EH (cell line): ENCODE data around the gene OR3A2.
"Not testable (repeated sequence)": the region's sequence is repeated elsewhere in the genome, so short reads cannot be mapped to it uniquely, and the experiment has no call there.

Experiments
- DNase-seq: peaks from one replicate; pipeline ENCODE4 v3.0.0-alpha.2; 2015; ENCODE audit warnings: low read depth

The OR3A2 gene

DNA sequence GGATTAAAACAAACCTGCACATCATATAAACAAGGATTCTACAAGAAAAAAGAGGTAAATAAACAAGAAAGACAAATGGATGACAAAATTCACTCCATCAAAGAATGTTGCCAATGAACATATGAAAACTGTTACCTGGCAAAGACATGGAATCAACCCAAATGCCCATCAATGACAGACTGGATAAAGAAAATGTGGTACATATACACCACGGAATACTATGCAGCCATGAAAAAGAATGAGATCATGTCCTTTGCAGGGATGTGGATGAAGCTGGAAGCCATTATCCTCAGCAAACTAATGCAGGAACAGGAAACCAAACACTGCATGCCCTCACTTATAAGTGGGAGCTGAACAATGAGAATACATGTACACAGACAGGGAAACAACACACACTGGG is 92.6 kb downstream of the OR3A2 start:
- not testable (repeated sequence) for DNase-seq

DNA sequence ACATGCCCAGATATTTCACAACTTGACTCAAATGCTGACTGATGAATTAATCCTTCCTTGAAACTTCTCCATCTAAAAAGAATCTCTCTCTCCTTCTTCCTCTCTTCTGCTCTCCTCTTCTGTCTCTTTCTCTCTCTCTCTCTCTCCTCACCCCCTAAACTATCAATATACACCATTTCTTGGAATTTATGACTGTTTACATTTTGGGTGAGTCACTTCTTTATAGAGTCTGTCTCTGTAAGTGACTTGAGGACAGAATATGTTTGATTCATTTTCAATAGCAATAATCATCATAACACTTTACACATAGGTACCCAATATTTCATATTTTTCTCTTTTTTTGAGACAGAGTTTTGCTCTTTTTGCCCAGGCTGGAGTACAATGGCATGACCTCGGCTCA is 103.2 kb downstream of the OR3A2 start:
- DNase-seq: no peak

DNA sequence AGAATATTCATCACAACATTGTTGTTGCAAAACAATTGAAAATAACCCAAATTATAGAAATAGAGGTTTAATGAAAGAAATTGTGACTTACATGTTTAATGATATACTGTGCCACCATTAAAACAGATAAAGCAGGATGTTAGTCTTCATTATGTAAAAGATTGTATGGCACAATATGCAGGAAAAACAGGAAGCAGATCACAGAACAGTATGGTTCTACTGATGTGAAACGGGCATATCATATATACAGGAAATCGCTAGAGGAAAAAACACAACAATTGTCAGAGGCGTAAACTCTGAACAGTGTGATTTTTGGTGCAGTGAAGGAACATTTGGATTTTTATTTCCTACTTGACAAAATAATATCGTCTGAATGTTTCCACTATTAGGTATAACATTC is 110.0 kb downstream of the OR3A2 start:
- DNase-seq: no peak

DNA sequence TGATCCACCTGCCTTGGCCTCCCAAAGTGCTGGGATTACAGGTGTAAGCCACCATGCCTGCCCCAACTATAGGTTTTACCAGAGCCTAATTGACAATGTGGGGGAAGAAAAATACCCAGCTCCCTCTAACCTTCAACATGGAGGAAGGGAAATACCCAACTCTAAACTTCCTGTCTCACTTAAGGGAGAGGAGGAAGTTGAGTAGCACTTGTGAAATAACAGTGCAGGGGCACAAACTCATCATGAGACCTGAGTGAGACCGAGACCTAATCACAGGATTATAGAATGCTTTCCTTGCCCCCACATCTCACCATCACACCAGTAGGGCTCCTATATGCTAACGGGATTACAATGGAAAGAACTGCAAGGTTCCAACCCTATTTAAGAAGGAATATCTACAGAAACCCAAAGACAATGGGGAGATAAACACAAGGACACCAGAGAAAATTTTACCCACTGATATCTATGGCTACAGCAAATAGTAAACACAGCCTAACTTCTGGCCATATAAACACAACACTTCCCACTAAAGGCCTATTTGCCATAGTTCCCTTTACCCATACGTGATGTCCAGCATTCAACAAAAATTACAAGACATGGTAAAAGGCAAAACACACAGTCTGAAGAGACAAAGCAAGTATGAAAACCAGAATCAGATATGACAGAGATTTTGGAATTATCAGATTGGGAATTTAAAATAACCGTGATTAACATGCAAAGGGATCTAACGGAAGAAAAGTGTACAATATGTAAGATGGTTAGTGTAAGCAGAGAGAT is 114.8 kb downstream of the OR3A2 start:
- DNase-seq: no peak

GRCh38 chr17:3260600-3260999 is 125.5 kb downstream of the OR3A2 start:
- DNase-seq: no peak

DNA sequence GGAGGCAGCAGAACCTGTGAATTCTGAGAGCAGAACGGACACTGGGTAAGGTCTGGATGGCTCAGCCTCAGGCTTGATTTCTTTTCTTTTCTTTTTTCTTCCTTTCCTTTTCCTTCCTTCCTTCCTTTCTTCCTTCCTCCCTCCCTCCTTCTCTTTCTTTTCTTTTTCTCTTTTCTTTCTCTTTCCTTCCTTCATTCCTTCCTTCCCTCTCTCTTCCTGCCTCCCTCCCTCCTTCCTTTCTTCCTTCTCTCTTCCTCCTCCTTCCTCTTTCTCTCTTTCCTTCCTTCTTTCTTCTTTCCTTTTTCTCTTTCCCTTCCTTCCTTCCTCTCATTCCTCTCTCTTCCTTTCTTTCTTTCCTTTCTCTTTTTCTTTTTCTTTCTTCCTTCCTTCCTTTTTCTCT is 125.9 kb downstream of the OR3A2 start:
- DNase-seq: no peak

DNA sequence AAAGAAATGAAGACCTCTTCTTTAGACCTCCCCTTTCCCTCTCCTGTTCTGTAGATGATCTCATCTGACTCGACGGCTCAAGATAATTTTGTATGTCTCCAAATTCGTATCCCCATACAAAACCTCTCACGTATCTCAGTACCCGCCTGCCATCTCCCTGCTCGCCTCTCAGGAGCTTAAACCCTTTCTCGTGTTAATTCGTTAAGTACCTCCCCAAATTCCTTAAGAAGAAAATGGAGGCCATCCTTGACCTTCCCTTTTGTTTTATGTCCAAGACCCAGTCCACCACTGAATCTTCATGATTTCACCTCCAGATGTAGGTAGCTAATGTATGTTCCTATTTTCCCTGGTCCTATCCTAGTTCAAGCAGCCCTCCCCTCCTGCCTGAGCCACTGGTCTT is 129.5 kb downstream of the OR3A2 start:
- DNase-seq: no peak

- not testable (repeated sequence) for DNase-seq
Measured at GRCh38 chr17:3249013-3249412, 137.1 kb downstream of the OR3A2 start.

DNA sequence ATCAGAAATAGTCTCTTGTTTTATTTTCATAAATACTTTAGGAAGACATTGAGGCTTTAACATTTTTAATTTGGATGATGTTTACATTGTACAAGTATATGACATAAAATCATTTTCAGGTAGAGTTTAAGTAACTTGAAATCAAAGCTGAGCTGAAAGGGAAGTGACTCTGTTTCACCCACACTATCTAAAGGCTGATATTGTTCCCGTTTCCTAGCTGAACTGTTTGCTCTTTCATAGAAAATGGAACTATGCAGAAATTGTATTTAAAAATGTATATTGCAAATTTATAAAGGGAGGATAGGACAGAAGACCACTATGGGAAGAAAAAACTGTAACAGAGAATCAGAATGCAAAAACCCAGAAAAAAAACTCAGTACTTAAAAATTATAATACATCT is 141.3 kb downstream of the OR3A2 start:
- DNase-seq: not testable (repeated sequence)

- not testable (repeated sequence) for DNase-seq
Measured at GRCh38 chr17:3241044-3241443, 145.1 kb downstream of the OR3A2 start.

DNA sequence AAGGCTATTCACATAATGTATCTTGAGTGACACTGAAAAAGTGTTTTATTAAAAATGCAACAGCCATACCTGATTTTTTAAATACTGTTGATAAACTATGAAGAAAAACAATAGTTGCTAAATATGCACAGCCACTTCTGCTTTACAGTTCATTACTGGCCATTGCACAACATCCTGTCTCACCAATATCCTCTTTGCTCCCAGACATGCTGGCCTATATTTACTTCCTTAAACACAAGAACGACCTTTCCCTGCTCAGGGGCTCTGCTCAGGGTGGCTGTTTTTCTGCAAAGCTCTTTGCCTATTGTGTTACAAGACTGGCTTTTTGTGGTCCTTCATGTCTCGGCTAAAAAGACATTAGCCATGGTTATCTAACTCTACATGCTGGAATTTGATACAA is 147.4 kb downstream of the OR3A2 start:
- DNase-seq: not testable (repeated sequence)

DNA sequence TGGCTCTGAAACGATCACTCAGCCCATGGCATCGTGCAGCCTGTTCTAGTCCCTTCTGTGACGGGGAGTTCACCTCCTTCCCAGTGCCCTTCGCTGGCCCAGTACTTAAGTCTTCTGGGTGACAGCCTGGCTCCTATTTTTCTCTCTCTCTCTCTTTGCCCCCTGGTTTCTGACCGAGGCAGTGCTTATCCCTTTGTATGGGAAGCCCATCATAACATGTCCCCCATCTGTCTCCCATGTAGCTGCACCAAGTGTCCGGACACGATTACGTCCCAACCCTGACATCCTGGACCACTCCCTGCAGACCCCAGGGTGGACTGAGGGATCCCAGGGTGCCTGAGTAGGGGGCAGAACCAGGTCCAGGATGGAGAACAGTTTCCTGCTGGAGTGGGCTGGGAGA is 153.8 kb downstream of the OR3A2 start:
- DNase-seq: not testable (repeated sequence)
